IMR-90 (cell line): Measurements from ENCODE around the gene SMARCD2. TPM values are rescaled to one million over a fixed set of nuclear protein-coding genes. Genes with fewer than 3 reads are reported as not detected.

Source experiments
- ATAC-seq: fragments of 200-7000 bp; cut with Tn5 transposase; 2 replicates; pipeline ENCODE4 v1.9.1; 2020; ENCODE audit warnings: low read depth, mild to moderate bottlenecking, moderate library complexity
- BruUV-seq: library from RNA; stranded (reverse); fragments of 400-500 nt; replicated peaks from 2 replicates; lab custom pipeline; 2021; lab: Mats Ljungman, UMichigan
- CTCF ChIA-PET: fragments of 300-600 bp; formaldehyde crosslinking; extraction: SDS; loops from one replicate; lab custom pipeline; 2021; ENCODE audit warnings: antibody characterized with exemption; lab: Yijun Ruan, JAX
- POLR2A ChIA-PET: fragments of 300-600 bp; sonication (Branson Sonifier 250); formaldehyde crosslinking; loops from one replicate; lab custom pipeline; 2022; ENCODE audit warnings: antibody characterized with exemption; ENCODE audit not compliant: unreplicated experiment; lab: Charles Lee
- DNase-seq: peaks from one replicate; pipeline ENCODE4 v3.0.0; 2013
- H2AFZ ChIP-seq: replicated peaks from 2 replicates; pipeline ENCODE3; 2013; ENCODE audit warnings: low read length, mild to moderate bottlenecking; ENCODE audit not compliant: poor library complexity
- H2AK5ac ChIP-seq: 2 replicates; pipeline ENCODE4 v1.6.1; 2013; ENCODE audit warnings: low read depth, low read length, inconsistent platforms
- H2AK9ac ChIP-seq: replicated peaks from 2 replicates; pipeline ENCODE3; 2013; ENCODE audit warnings: mild to moderate bottlenecking, low read depth, low read length, moderate library complexity; ENCODE audit not compliant: poor library complexity
- H2BK120ac ChIP-seq: 2 replicates; pipeline ENCODE4 v1.6.1; 2013; ENCODE audit warnings: low read depth, low read length, inconsistent platforms
- H2BK15ac ChIP-seq: 3 replicates; pipeline ENCODE4 v1.6.1; 2013; ENCODE audit warnings: low read depth, low read length, inconsistent platforms
- H2BK20ac ChIP-seq: 2 replicates; pipeline ENCODE4 v1.6.1; 2013; ENCODE audit warnings: low read depth, mild to moderate bottlenecking, inconsistent platforms, low read length, moderate library complexity
- H2BK5ac ChIP-seq: 2 replicates; pipeline ENCODE4 v1.6.1; 2013; ENCODE audit warnings: mild to moderate bottlenecking, low read depth, low read length, inconsistent platforms; ENCODE audit not compliant: poor library complexity, severe bottlenecking
- H3K14ac ChIP-seq: replicated peaks from 2 replicates; pipeline ENCODE4 v1.6.1; 2013; ENCODE audit warnings: low read depth, low read length, inconsistent platforms
- H3K18ac ChIP-seq: 2 replicates; pipeline ENCODE4 v1.6.1; 2013; ENCODE audit warnings: low read depth, low read length, control low read depth
- H3K23ac ChIP-seq: 2 replicates; pipeline ENCODE4 v1.6.1; 2013; ENCODE audit warnings: low read depth, low read length, inconsistent platforms
- H3K27ac ChIP-seq: 2 replicates; pipeline ENCODE4 v1.5.1; 2013; ENCODE audit warnings: mild to moderate bottlenecking, control low read depth, low read length; ENCODE audit not compliant: insufficient read depth
- H3K27me3 ChIP-seq: 2 replicates; pipeline ENCODE4 v1.6.1; 2013; ENCODE audit warnings: low read length; ENCODE audit not compliant: control insufficient read depth, insufficient read depth
- H3K36me3 ChIP-seq: 2 replicates; pipeline ENCODE4 v1.6.1; 2013; ENCODE audit warnings: low read length, mixed read lengths; ENCODE audit not compliant: control insufficient read depth, insufficient read depth
- H3K4ac ChIP-seq: 2 replicates; pipeline ENCODE4 v1.6.1; 2013; ENCODE audit warnings: low read depth, low read length, inconsistent platforms
- H3K4me1 ChIP-seq: 2 replicates; pipeline ENCODE4 v1.6.1; 2013; ENCODE audit warnings: low read length, mixed read lengths; ENCODE audit not compliant: control insufficient read depth, insufficient read depth
- H3K4me2 ChIP-seq: 2 replicates; pipeline ENCODE4 v1.6.1; 2013; ENCODE audit warnings: low read depth, mild to moderate bottlenecking, control low read depth, low read length, moderate library complexity
- H3K4me3 ChIP-seq: 2 replicates; pipeline ENCODE4 v1.5.1; 2013; ENCODE audit warnings: low read depth, mild to moderate bottlenecking, control low read depth, low read length, moderate library complexity; ENCODE audit not compliant: insufficient read depth
- H3K56ac ChIP-seq: 2 replicates; pipeline ENCODE4 v1.6.1; 2013; ENCODE audit warnings: low read length, inconsistent platforms; ENCODE audit not compliant: insufficient read depth; ENCODE audit errors: extremely low read depth
- H3K79me1 ChIP-seq, 2 experiments: 2 replicates each; pipeline ENCODE4 v1.6.1; 2013; ENCODE audit warnings: low read length in 2 of 2, inconsistent platforms in 1 of 2, low read depth in 1 of 2
- H3K9ac ChIP-seq: 2 replicates; pipeline ENCODE4 v1.6.1; 2013; ENCODE audit warnings: low read depth, low read length, control low read depth
- H3K9me1 ChIP-seq: 2 replicates; pipeline ENCODE4 v1.6.1; 2013; ENCODE audit warnings: low read length, inconsistent platforms; ENCODE audit not compliant: insufficient read depth
- H3K9me3 ChIP-seq: 2 replicates; pipeline ENCODE4 v1.6.1; 2013; ENCODE audit warnings: low read length; ENCODE audit not compliant: control insufficient read depth, insufficient read depth
- H4K20me1 ChIP-seq: 2 replicates; pipeline ENCODE4 v1.6.1; 2013; ENCODE audit warnings: low read length, inconsistent platforms; ENCODE audit not compliant: insufficient read depth
- H4K5ac ChIP-seq: 2 replicates; pipeline ENCODE4 v1.6.1; 2013; ENCODE audit warnings: mild to moderate bottlenecking, low read depth, low read length, control low read depth
- H4K8ac ChIP-seq, 2 experiments: 2 replicates each; pipeline ENCODE4 v1.6.1; 2013; ENCODE audit warnings: low read depth in 2 of 2, low read length in 2 of 2, control low read depth in 1 of 2, inconsistent platforms in 1 of 2
- H4K91ac ChIP-seq: 2 replicates; pipeline ENCODE4 v1.6.1; 2013; ENCODE audit warnings: low read depth, low read length, inconsistent platforms; ENCODE audit not compliant: insufficient read depth
- CEBPB ChIP-seq: IDR thresholded peaks from 2 replicates; pipeline ENCODE4 v1.6.1; 2012; ENCODE audit warnings: low read depth, low read length, improper control_type of control experiment
- CHD1 ChIP-seq: IDR thresholded peaks from 2 replicates; pipeline ENCODE4 v1.6.1; 2012; ENCODE audit warnings: low read depth, low read length, improper control_type of control experiment
- FOS ChIP-seq: fragments of 150-350 bp; IDR thresholded peaks from 2 replicates; pipeline ENCODE4 v1.6.1; 2016; ENCODE audit warnings: low read depth, low read length
- MAZ ChIP-seq: IDR thresholded peaks from 2 replicates; pipeline ENCODE4 v1.6.1; 2012; ENCODE audit warnings: low read depth, mild to moderate bottlenecking, low read length, improper control_type of control experiment, moderate library complexity, borderline replicate concordance
- NFE2L2 ChIP-seq: fragments of 150-350 bp; IDR thresholded peaks from 2 replicates; pipeline ENCODE4 v1.6.1; 2016; ENCODE audit warnings: low read depth, mild to moderate bottlenecking, low read length
- POLR2A ChIP-seq: IDR thresholded peaks from 2 replicates; pipeline ENCODE4 v1.6.1; 2012; ENCODE audit warnings: mild to moderate bottlenecking, low read depth, low read length
- RAD21 ChIP-seq: IDR thresholded peaks from 2 replicates; pipeline ENCODE4 v1.6.1; 2012; ENCODE audit warnings: low read length, improper control_type of control experiment
- RFX5 ChIP-seq: IDR thresholded peaks from 2 replicates; pipeline ENCODE4 v1.8.0; 2012; ENCODE audit warnings: low read depth, mild to moderate bottlenecking, low read length, moderate library complexity
- WGBS, 2 experiments: methylation state at CpG; one replicate each; pipeline versions ENCODE4 v1.1.5 to v1.1.7; 2013; ENCODE audit warnings: missing lambda C conversion rate in 2 of 2; ENCODE audit not compliant: insufficient read length in 1 of 2; ENCODE audit errors: extremely low coverage in 2 of 2; 5-methylcytosine and 5-hydroxymethylcytosine counted together
- dilution Hi-C: fragments of 300-500 bp; cut with HindIII; formaldehyde crosslinking; loops from one replicate; pipeline ENCODE4 v1.14.3; 2018; ENCODE audit warnings: low sequenced_read_pairs; ENCODE audit not compliant: unreplicated experiment
- in situ Hi-C: fragments of 300-500 bp; cut with MboI; formaldehyde crosslinking; loops from 3 replicates; pipeline ENCODE4 v1.14.3; 2019; ENCODE audit warnings: low sequenced_read_pairs, inconsistent platforms, mixed read lengths
- intact Hi-C: fragments of 100-400 bp; cut with micrococcal nuclease; formaldehyde crosslinking; loops from 2 replicates; pipeline ENCODE4 v1.10.0; 2022
- polyA plus RNA-seq, 3 experiments: library from polyadenylated mRNA; depleted of rRNA; stranded (reverse); fragments of >200 nt; gene quantifications; 2 replicates each; pipeline ENCODE4 v1.2.3, GENCODE V29; 2012; ENCODE audit warnings: low replicate concordance in 1 of 3
- total RNA-seq: library from RNA; depleted of rRNA; stranded (reverse); fragments of >200 nt; gene quantifications from 2 replicates; pipeline ENCODE4 v1.2.3, GENCODE V29; 2012
- TF ChIP-seq, protein P1 (sequence below): conservative IDR thresholded peaks from 2 replicates; pipeline ENCODE4 v1.5.1; 2012; ENCODE audit warnings: mild to moderate bottlenecking, low read depth, low read length, improper control_type of control experiment
- TF ChIP-seq, protein P2 (sequence below): fragments of 150-350 bp; IDR thresholded peaks from 2 replicates; pipeline ENCODE4 v1.6.1; 2017; ENCODE audit warnings: mild to moderate bottlenecking, antibody characterized with exemption, low read length, low read depth

SMARCD2 gene
- total and polyA plus RNA-seq, 2 of the 4 experiments (the other 2 are of a cell fraction) = 56.9 to 91.2 TPM

DNA sequence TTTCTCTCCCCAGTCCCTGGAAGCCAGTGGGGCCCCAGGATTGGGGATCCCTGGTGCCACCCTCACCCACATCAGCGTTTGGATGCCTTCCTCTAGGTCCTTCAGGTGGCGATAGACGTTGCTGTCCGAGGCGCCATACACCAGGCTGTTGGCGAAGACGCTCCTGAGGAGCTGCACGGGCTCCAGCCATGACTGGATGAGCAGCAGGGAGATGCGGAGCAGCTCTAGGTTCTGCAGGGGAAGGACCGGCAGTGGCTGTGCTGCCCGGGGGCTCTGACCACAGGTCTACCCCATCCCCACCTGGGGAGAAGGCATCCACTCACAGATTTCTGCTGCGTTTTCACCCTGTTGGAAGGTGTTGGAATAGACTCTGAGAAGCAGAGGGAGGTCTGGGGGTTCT lies 38.2 kb upstream of the SMARCD2 start:
- in situ Hi-C loops (no loop called here), dilution Hi-C loops (no loop called here), intact Hi-C loops (no loop called here)
- Histone ChIP-seq H2BK5ac (no peak overlapping the region), H3K79me1 (no peaks in the 10 kb centered on the region), H2AK5ac (no peak overlapping the region), H3K4me1 (no peaks in the 10 kb centered on the region), H3K9me1 (no peaks in the 10 kb centered on the region), H3K36me3 (no peaks in the 10 kb centered on the region), H3K4me2 (no peak overlapping the region), H3K27me3 (peaks cover 28% of the 10 kb centered on the region), H3K56ac (no peak overlapping the region), H4K20me1 (no peaks in the 10 kb centered on the region), H3K23ac (no peak overlapping the region), H2AK9ac (no peak overlapping the region), H3K27ac (no peak overlapping the region), H2BK20ac (no peak overlapping the region), H4K5ac (no peak overlapping the region), H2BK15ac (no peak overlapping the region), H3K9me3 (no peaks in the 10 kb centered on the region), H3K4me3 (no peak overlapping the region), H2BK120ac (no peak overlapping the region), H4K91ac (no peak overlapping the region), H3K18ac (no peak overlapping the region), H3K9ac (no peak overlapping the region), H3K14ac (no peak overlapping the region), H3K4ac (no peak overlapping the region), H4K8ac (no peak overlapping the region), H2AFZ (no peak overlapping the region)
- 93% methylated on average over 3 of the region's 12 CpGs; no CpG with 5 or more reads in 1 of the 2 experiments for WGBS, 2 experiments
- ATAC-seq = no peak
- TF ChIP-seq RFX5 (no peak), MAZ (no peak), RAD21 (no peak), NFE2L2 (no peak), CEBPB (no peak), CHD1 (no peak), FOS (no peak), POLR2A (no peak)
- TF ChIP-seq, protein P1, sequence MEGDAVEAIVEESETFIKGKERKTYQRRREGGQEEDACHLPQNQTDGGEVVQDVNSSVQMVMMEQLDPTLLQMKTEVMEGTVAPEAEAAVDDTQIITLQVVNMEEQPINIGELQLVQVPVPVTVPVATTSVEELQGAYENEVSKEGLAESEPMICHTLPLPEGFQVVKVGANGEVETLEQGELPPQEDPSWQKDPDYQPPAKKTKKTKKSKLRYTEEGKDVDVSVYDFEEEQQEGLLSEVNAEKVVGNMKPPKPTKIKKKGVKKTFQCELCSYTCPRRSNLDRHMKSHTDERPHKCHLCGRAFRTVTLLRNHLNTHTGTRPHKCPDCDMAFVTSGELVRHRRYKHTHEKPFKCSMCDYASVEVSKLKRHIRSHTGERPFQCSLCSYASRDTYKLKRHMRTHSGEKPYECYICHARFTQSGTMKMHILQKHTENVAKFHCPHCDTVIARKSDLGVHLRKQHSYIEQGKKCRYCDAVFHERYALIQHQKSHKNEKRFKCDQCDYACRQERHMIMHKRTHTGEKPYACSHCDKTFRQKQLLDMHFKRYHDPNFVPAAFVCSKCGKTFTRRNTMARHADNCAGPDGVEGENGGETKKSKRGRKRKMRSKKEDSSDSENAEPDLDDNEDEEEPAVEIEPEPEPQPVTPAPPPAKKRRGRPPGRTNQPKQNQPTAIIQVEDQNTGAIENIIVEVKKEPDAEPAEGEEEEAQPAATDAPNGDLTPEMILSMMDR = no peak
- TF ChIP-seq, protein P2, sequence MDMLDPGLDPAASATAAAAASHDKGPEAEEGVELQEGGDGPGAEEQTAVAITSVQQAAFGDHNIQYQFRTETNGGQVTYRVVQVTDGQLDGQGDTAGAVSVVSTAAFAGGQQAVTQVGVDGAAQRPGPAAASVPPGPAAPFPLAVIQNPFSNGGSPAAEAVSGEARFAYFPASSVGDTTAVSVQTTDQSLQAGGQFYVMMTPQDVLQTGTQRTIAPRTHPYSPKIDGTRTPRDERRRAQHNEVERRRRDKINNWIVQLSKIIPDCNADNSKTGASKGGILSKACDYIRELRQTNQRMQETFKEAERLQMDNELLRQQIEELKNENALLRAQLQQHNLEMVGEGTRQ = no peak
- no TSS peak for BruUV-seq
- ChIA-PET POLR2A (no interaction called here), CTCF (interaction anchor here (0.6 to 1.2 kb wide), 2 partner anchors 14 to 256 kb away, joined by 3 to 4 read pairs; no protein-coding TSS in a partner anchor)
- no peak for DNase-seq
